Glutamatergic neuron (in vitro differentiated cells): ENCODE data around the gene SALL2. TPM values are rescaled to one million over a fixed set of nuclear protein-coding genes. Genes with fewer than 3 reads are reported as not detected.

Experiments
- DNase-seq: peaks from one replicate; pipeline ENCODE4 v3.0.0; 2022
- H3K27ac Mint-ChIP-seq: one replicate; pipeline ENCODE4 v1.8.0; 2020; ENCODE audit warnings: mild to moderate bottlenecking, mixed read lengths, inconsistent platforms; ENCODE audit not compliant: unreplicated experiment
- H3K27me3 Mint-ChIP-seq: one replicate; pipeline ENCODE4 v1.8.0; 2020; ENCODE audit warnings: mild to moderate bottlenecking, moderate library complexity, mixed read lengths, inconsistent platforms; ENCODE audit not compliant: unreplicated experiment
- H3K36me3 Mint-ChIP-seq: one replicate; pipeline ENCODE4 v1.8.0; 2020; ENCODE audit warnings: mild to moderate bottlenecking, mixed read lengths, inconsistent platforms; ENCODE audit not compliant: unreplicated experiment
- H3K4me1 Mint-ChIP-seq: one replicate; pipeline ENCODE4 v1.8.0; 2020; ENCODE audit warnings: mild to moderate bottlenecking, low read depth, mixed read lengths, inconsistent platforms; ENCODE audit not compliant: unreplicated experiment
- H3K4me3 Mint-ChIP-seq: one replicate; pipeline ENCODE4 v1.8.0; 2020; ENCODE audit warnings: mild to moderate bottlenecking, mixed read lengths, inconsistent platforms; ENCODE audit not compliant: unreplicated experiment
- H3K9me3 Mint-ChIP-seq: one replicate; pipeline ENCODE4 v1.8.0; 2020; ENCODE audit warnings: mild to moderate bottlenecking, moderate library complexity, mixed read lengths, inconsistent platforms; ENCODE audit not compliant: unreplicated experiment
- CTCF ChIP-seq: fragments of 200-600 bp; sonication (generic); IDR thresholded peaks from one replicate; pipeline ENCODE4 v1.5.0; 2021; ENCODE audit not compliant: partially characterized antibody, unreplicated experiment
- total RNA-seq: library from RNA; stranded (reverse); fragmentation: NEBNext Ultra II Directional; extraction: Animal tissue kit (Norgen Biotek cat#: 25700); gene quantifications from one replicate; pipeline ENCODE4 v1.2.1, GENCODE V29; 2021; ENCODE audit not compliant: unreplicated experiment

Gene SALL2
- total RNA-seq, 1 donor from 2014 or later: 62.9 TPM

- H3K36me3 Mint-ChIP-seq: no peaks in the 10 kb centered on the region
- no peak for DNase-seq
- peaks cover 6% of the 10 kb centered on the region for H3K9me3 Mint-ChIP-seq
- peaks cover 3% of the 10 kb centered on the region for H3K4me1 Mint-ChIP-seq
- no peak for TF ChIP-seq CTCF
- peak overlapping the region; percentile 100 for H3K4me3 Mint-ChIP-seq
- no peak overlapping the region for H3K27ac Mint-ChIP-seq
- peaks cover 6% of the 10 kb centered on the region for H3K27me3 Mint-ChIP-seq
Observed at GRCh38 chr14:21475767-21476522, 50.2 kb downstream of the SALL2 start.

Other genes starting within 250 kb of the SALL2 start
- gene RPGRIP1, start 246.3 kb downstream of the SALL2 start, total RNA-seq: not detected
- 97.6 TPM for gene SUPT16H, start 142.3 kb downstream of the SALL2 start, total RNA-seq
- 146 TPM for gene CHD8, start 70.2 kb downstream of the SALL2 start, total RNA-seq
- gene RAB2B, start 49.4 kb downstream of the SALL2 start, total RNA-seq: 75.2 TPM
- gene TOX4, start 49.2 kb downstream of the SALL2 start, total RNA-seq: 63.0 TPM
- gene METTL3, start 15.0 kb downstream of the SALL2 start, total RNA-seq: 90.0 TPM
- gene OR10G3, start 53.7 kb upstream of the SALL2 start, total RNA-seq: not detected
- gene OR10G2, start 108.6 kb upstream of the SALL2 start, total RNA-seq: not detected
- gene OR4E2, start 127.5 kb upstream of the SALL2 start, total RNA-seq: not detected
- not detected for gene OR4E1, start 147.5 kb upstream of the SALL2 start, total RNA-seq